ENCODE measurements around the gene COL5A2.

Gene COL5A2

DNA sequence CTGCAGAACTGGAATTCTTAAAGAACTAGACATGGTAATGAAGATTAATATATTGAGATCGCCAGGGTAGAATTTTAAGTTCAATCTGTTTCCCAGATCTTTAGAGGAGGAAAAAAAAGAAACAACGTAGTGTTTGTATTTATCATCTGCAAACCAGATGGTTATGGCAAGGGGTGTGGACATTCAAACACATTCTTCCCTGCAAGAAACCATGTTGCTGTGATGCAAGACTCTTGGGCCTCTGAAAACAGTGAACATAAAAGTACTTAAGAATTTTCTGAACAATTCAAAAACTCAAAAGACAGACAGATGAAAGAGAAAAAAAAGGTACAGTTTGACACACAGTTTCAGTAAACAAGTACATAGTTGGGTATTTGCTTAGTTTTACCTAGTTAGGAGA lies 35.6 kb downstream of the COL5A2 start:
- H3K4me1 Mint-ChIP-seq, result peaks cover 8% of the 10 kb centered on the region
- no peak overlapping the region for H3K27ac Mint-ChIP-seq
- DNase-seq (no peak), ATAC-seq (no peak)
- H3K4me3 Mint-ChIP-seq, result no peak overlapping the region
- H3K27me3 Mint-ChIP-seq, result no peaks in the 10 kb centered on the region
- H3K9me3 Mint-ChIP-seq, result peaks cover 0 to 4% of the 10 kb centered on the region in 2 donors

DNA sequence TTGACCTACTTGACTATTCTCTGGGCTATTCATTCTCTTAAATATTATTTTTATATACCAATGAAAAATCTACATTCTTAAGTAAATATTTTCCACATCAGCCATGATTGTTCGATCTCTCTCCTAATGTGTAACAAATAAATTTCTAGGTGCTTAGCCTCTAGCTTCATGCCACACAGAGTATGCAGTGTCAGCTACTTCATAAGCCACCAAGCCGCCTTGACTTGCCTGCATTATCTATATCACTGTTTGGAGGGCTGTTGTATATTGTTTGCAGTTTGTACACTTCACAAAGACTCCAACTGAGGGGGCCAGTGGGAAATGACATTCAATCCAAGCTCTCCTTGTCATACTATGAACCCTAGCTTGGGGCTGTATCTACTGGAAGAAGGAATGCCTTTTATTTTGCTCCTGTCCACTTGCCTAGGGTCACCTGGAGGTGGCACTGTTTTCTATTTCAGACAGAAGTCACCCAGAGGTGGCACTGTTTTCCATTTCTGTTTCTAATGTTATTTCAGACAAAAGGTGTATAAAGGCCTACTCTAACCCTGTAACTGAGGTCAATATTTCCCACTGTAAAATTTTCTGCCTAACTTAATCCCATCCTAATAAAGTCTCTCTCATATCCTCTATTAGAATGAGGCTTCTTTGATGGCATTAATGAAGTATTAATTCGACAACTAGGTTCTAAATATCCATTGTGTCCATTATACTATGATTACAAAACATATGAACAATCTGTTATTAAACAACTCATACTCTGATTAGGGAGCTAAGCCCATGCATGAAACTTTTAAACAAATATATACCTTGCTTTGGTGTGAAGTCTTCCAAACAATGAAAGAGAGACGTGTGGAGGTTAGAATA lies 36.4 kb downstream of the COL5A2 start:
- Mint-ChIP-seq H3K4me3 (no peak overlapping the region), H3K4me1 (peaks cover 8% of the 10 kb centered on the region), H3K27ac (no peak overlapping the region), H3K27me3 (no peaks in the 10 kb centered on the region), H3K9me3 (peaks cover 0 to 2% of the 10 kb centered on the region in 2 donors)
- DNase-seq (peak; percentile 41 to 46), ATAC-seq (peak; percentile 83)

DNA sequence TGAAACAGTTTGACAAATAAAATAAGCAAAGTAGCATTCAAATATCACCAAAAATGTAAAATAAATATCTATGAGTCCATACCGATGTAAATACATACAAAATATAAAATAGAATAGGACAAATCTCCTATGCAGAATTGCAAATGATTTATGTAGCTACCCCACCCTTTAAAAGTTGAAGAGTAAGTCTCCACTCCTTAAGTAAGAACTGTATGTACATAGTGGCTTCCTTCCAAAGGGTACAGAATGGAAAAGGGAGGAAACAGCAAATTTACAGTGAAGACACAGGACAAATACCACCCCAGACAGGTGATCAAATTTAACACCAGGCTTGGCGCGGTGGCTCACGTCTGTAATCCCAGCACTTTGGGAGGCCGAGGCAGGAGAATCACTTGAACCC lies 40.8 kb downstream of the COL5A2 start:
- DNase-seq (no peak), ATAC-seq (no peak)
- Mint-ChIP-seq H3K9me3 (no peaks in the 10 kb centered on the region), H3K27ac (no peak overlapping the region), H3K4me3 (no peak overlapping the region), H3K4me1 (peaks cover 8% of the 10 kb centered on the region), H3K27me3 (no peaks in the 10 kb centered on the region)

- Mint-ChIP-seq H3K27me3 (no peaks in the 10 kb centered on the region), H3K4me1 (no peaks in the 10 kb centered on the region), H3K27ac (no peak overlapping the region), H3K4me3 (no peak overlapping the region), H3K9me3 (no peaks in the 10 kb centered on the region)
- no peak for DNase-seq
- ATAC-seq, result no peak
Measured at GRCh38 chr2:189137519-189137918, 42.0 kb downstream of the COL5A2 start.

GRCh38 chr2:189134485-189134884 lies 45.1 kb downstream of the COL5A2 start:
- no peaks in the 10 kb centered on the region for H3K9me3 Mint-ChIP-seq
- ATAC-seq (no peak), DNase-seq (no peak)
- no peak overlapping the region for H3K27ac Mint-ChIP-seq
- H3K4me3 Mint-ChIP-seq, result no peak overlapping the region
- H3K4me1 Mint-ChIP-seq, result no peaks in the 10 kb centered on the region
- no peaks in the 10 kb centered on the region for H3K27me3 Mint-ChIP-seq

DNA sequence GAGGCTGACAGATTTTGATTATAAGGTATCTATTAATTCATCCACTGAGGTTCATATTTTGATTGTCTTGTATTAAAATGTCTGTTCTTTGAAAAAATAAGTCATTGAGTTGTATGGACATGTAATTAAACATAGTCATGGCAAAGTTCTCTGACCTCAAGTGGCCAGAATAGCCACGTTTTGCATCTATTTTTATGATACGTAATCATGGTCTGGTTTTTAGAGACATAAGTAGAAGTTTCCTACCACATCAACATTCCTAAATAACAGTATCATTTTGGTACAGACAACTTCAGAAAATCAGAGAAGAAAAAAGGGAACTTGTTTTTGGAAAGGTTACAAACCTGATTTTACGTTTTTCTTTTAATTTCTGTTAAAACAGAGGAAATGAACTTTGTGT lies 47.6 kb downstream of the COL5A2 start:
- ATAC-seq (no peak), DNase-seq (no peak)
- no peaks in the 10 kb centered on the region for H3K4me1 Mint-ChIP-seq
- H3K9me3 Mint-ChIP-seq, result no peaks in the 10 kb centered on the region
- H3K27me3 Mint-ChIP-seq, result no peaks in the 10 kb centered on the region
- no peak overlapping the region for H3K4me3 Mint-ChIP-seq
- H3K27ac Mint-ChIP-seq, result no peak overlapping the region

- no peak overlapping the region for H3K4me3 Mint-ChIP-seq
- ATAC-seq (no peak), DNase-seq (no peak)
Measured at GRCh38 chr2:189129971-189130370, 49.6 kb downstream of the COL5A2 start.

DNA sequence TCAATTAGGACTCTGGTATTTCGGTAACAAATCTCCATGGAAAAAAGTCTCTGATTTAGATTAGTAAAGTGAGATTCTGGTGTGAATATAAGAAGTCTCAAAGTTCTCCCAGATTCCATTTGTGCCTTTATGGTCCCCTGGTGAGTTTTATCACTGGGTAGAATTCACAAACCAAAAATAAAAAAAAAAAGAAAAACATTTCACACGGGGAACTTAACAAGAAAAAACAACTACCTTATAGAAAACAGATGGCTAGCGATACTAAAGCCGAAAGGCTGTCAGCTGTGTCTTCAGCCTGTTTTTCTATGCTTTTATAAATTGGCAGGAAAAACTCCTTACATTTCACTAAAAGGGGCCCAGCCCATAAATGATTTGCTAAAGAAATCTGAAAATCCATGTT lies 50.6 kb downstream of the COL5A2 start:
- Mint-ChIP-seq H3K4me1 (no peaks in the 10 kb centered on the region), H3K27ac (no peak overlapping the region), H3K27me3 (no peaks in the 10 kb centered on the region), H3K4me3 (no peak overlapping the region), H3K9me3 (no peaks in the 10 kb centered on the region)
- ATAC-seq (no peak), DNase-seq (no peak)

More at GRCh38 chr2:189129971-189130370, 49.6 kb downstream of the COL5A2 start:
- Mint-ChIP-seq H3K27ac (no peak overlapping the region), H3K9me3 (no peaks in the 10 kb centered on the region), H3K27me3 (no peaks in the 10 kb centered on the region), H3K4me1 (no peaks in the 10 kb centered on the region)

DNA sequence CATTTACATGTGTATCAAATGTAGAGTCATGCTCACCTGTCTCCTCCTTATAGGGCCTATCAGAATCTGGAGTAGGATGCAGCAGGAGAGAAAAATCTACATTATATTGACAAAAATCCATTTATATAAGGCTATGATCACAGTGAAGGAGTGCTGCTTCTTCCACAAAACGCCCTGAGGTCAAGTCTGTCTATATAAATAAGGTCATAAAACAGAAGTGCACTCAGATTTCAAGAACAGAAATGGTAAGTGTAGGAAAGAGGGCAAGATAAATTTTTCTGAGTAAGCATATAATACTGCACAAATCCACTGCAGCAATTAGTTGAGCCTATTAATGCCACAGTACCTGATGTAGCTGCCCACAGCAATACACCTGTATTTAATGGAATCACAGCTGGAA lies 51.8 kb downstream of the COL5A2 start:
- Mint-ChIP-seq H3K4me3 (no peak overlapping the region), H3K9me3 (no peaks in the 10 kb centered on the region), H3K27ac (no peak overlapping the region), H3K4me1 (no peaks in the 10 kb centered on the region), H3K27me3 (no peaks in the 10 kb centered on the region)
- DNase-seq (no peak), ATAC-seq (no peak)

- Mint-ChIP-seq H3K4me3 (no peak overlapping the region), H3K9me3 (no peaks in the 10 kb centered on the region), H3K27me3 (no peaks in the 10 kb centered on the region), H3K27ac (no peak overlapping the region), H3K4me1 (no peaks in the 10 kb centered on the region)
- DNase-seq (no peak), ATAC-seq (no peak)
Measured at GRCh38 chr2:189125195-189125594, 54.4 kb downstream of the COL5A2 start.

- no peaks in the 10 kb centered on the region for H3K4me1 Mint-ChIP-seq
- no peaks in the 10 kb centered on the region for H3K9me3 Mint-ChIP-seq
- no peak for DNase-seq
- no peak overlapping the region for H3K27ac Mint-ChIP-seq
- H3K4me3 Mint-ChIP-seq, result no peak overlapping the region
- peaks cover 1% of the 10 kb centered on the region for H3K27me3 Mint-ChIP-seq
- ATAC-seq, result no peak
Measured at GRCh38 chr2:189124175-189124574, 55.4 kb downstream of the COL5A2 start.

- ATAC-seq (no peak), DNase-seq (no peak)
- H3K27me3 Mint-ChIP-seq, result peaks cover 7% of the 10 kb centered on the region
- no peak overlapping the region for H3K27ac Mint-ChIP-seq
- peaks cover 18% of the 10 kb centered on the region for H3K4me1 Mint-ChIP-seq
- no peak overlapping the region for H3K4me3 Mint-ChIP-seq
- H3K9me3 Mint-ChIP-seq, result no peaks in the 10 kb centered on the region
Measured at GRCh38 chr2:189118386-189118785, 61.2 kb downstream of the COL5A2 start.

DNA sequence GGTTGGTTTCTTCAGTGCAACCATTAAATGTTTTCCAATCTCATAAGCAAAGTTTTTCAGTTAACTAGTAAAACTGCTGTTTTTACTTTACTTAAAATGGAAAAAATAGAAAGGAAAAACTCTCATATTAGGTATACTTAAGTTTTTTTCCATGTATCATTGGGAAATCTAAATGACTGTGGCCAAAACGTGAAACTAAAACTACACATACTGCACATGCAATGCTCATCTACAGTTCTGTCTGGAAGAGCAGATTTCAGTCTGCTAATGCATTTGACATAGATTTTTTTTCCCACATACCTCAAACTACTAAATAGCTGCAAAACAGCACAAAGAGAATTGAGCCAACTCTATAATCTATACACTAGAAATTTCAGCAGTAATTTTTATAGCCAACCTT lies 62.6 kb downstream of the COL5A2 start:
- Mint-ChIP-seq H3K27ac (no peak overlapping the region), H3K9me3 (no peaks in the 10 kb centered on the region), H3K4me3 (no peak overlapping the region), H3K4me1 (peaks cover 18% of the 10 kb centered on the region), H3K27me3 (peaks cover 7% of the 10 kb centered on the region)
- no peak for ATAC-seq
- DNase-seq, result no peak

DNA sequence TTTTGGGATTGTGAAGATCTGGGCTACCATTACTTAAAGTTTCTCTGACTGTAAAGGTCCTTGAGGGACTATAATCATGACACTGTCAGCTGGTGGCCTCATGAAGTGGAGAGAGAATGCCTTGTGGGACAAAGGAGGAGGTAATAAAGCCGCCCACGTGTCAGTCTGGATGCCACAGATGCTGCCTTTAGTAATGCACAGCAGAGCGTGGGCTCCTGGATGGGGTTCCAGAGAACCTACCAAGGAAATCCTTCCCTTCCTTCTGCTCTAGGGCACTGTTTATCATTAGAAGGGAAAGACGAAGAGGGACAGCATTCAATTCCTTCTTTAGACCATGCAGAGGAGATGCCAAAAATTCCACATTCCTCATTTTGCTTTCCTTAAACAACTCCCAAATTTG lies 63.5 kb downstream of the COL5A2 start:
- peaks cover 7% of the 10 kb centered on the region for H3K27me3 Mint-ChIP-seq
- H3K4me3 Mint-ChIP-seq, result no peak overlapping the region
- DNase-seq, result no peak
- H3K9me3 Mint-ChIP-seq, result no peaks in the 10 kb centered on the region
- no peak for ATAC-seq
- peaks cover 18% of the 10 kb centered on the region for H3K4me1 Mint-ChIP-seq
- peak overlapping the region in 1 of 2 donors; percentile 75 for H3K27ac Mint-ChIP-seq

DNA sequence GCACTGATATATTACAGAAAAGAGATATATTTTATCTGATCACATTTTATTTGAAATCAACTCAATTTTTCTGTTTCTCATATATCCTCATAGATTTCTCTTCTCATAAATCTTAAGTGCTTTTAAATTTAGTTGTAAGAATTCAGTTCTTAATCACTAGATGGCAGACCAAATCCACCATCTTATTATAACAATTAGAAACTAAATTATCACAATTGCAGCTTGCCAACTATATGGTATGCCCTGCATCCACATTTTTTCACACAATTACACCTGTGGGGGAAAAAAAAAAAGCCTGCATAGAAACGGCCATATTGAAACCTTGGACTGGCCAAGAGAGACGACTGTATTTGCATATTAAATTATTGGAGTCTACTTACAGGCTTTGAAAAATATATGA lies 64.4 kb downstream of the COL5A2 start:
- DNase-seq (no peak), ATAC-seq (no peak)
- H3K4me3 Mint-ChIP-seq, result no peak overlapping the region
- H3K27me3 Mint-ChIP-seq, result peaks cover 7% of the 10 kb centered on the region
- no peak overlapping the region for H3K27ac Mint-ChIP-seq
- H3K4me1 Mint-ChIP-seq, result peaks cover 18% of the 10 kb centered on the region
- H3K9me3 Mint-ChIP-seq, result no peaks in the 10 kb centered on the region

GRCh38 chr2:189113963-189114362 lies 65.6 kb downstream of the COL5A2 start:
- ATAC-seq (no peak), DNase-seq (no peak)
- Mint-ChIP-seq H3K9me3 (no peaks in the 10 kb centered on the region), H3K4me3 (no peak overlapping the region), H3K4me1 (peaks cover 18% of the 10 kb centered on the region), H3K27me3 (peaks cover 4% of the 10 kb centered on the region), H3K27ac (no peak overlapping the region)

All from stimulated activated naive CD8-positive, alpha-beta T cell treated with anti-CD3 and anti-CD28 coated beads, Interleukin-15, amount 100 ng/mL, for 72 hours (primary cell).